ENCODE data around the gene PPP1R37.

Gene PPP1R37

GRCh38 chr19:45142016-45142725 lies 49.2 kb downstream of the PPP1R37 start:
- no peaks in the 10 kb centered on the region for H3K27me3 ChIP-seq (ENCODE audit: low read depth, low read length)
- peaks cover 4 to 63% of the 10 kb centered on the region in 2 donors for H3K36me3 ChIP-seq (ENCODE audit: control insufficient read depth in 1 of 2, insufficient read depth in 2 of 2, low read length in 2 of 2)
- H3K4me3 ChIP-seq (ENCODE audit: low read depth in 1 of 2, low read length in 2 of 2): no peak overlapping the region
- peaks cover 0 to 4% of the 10 kb centered on the region in 2 donors for H3K4me1 ChIP-seq (ENCODE audit: control insufficient read depth in 1 of 2, insufficient read depth in 2 of 2, low read length in 2 of 2)
- H3K9me3 ChIP-seq (ENCODE audit: control insufficient read depth in 1 of 2, low read length in 2 of 2): no peaks in the 10 kb centered on the region
- no peak overlapping the region for H3K27ac ChIP-seq (ENCODE audit: low read length)

DNA sequence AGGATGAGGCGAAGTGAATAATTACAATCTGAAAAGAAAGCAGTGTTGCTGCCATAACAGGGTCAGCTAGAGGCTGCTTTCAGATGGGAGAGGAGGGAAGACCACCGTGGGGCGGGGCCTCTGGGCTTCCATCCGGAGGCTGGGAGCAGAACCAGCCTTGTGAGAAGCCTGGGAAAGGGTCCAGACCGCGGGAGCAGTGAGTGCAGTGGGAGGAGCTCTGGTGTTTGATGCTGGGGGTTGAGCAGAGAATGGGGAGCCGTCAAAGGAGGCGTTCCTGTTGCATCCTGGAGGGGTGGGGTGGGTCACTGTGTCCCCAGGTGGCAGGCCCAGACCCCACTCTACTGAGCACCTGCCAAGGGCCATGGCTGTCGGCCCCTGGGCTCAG lies 49.7 kb downstream of the PPP1R37 start:
- Histone ChIP-seq H3K27ac (ENCODE audit: low read length) (no peak overlapping the region), H3K9me3 (ENCODE audit: control insufficient read depth in 1 of 2, low read length in 2 of 2) (no peaks in the 10 kb centered on the region), H3K36me3 (ENCODE audit: control insufficient read depth in 1 of 2, insufficient read depth in 2 of 2, low read length in 2 of 2) (peaks cover 4 to 65% of the 10 kb centered on the region in 2 donors), H3K4me1 (ENCODE audit: control insufficient read depth in 1 of 2, insufficient read depth in 2 of 2, low read length in 2 of 2) (no peaks in the 10 kb centered on the region), H3K27me3 (ENCODE audit: low read depth, low read length) (no peaks in the 10 kb centered on the region), H3K4me3 (ENCODE audit: low read depth in 1 of 2, low read length in 2 of 2) (no peak overlapping the region)

DNA sequence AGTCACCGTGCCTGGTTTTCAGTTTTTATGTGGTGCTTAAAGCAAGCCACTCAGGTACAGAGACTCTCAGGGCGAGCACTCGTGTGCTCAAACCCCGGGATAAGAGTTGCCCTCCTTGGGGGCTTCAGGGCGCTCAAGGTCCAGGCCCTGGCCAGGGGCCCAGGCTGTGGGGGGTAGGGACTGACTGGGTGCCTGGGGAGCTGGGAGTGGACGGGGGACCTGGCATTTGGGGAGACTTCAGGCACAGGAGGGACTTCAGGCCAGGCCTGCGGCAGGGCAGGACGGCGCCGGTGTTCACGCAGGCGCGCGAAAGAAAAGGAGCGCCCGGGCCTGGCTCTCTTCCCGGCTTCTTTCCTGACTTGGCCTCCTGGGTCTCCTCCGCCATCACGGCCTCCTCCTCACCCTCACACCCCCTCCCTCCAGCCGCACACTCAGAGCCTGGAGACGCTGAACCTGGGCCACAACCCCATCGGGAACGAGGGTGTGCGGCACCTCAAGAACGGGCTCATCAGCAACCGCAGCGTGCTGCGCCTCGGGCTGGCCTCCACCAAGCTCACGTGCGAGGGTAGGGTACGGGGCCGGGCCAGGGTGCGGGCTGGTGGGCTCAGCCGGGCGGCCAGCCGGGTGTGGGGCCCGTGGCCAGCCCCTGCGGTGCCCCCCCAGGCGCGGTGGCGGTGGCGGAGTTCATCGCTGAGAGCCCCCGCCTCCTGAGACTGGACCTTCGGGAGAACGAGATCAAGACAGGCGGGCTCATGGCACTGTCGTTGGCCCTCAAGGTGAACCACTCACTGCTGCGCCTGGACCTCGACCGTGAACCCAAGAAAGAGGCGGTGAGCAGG lies 51.7 kb downstream of the PPP1R37 start:
- peaks cover 4 to 65% of the 10 kb centered on the region in 2 donors for H3K36me3 ChIP-seq (ENCODE audit: control insufficient read depth in 1 of 2, insufficient read depth in 2 of 2, low read length in 2 of 2)

DNA sequence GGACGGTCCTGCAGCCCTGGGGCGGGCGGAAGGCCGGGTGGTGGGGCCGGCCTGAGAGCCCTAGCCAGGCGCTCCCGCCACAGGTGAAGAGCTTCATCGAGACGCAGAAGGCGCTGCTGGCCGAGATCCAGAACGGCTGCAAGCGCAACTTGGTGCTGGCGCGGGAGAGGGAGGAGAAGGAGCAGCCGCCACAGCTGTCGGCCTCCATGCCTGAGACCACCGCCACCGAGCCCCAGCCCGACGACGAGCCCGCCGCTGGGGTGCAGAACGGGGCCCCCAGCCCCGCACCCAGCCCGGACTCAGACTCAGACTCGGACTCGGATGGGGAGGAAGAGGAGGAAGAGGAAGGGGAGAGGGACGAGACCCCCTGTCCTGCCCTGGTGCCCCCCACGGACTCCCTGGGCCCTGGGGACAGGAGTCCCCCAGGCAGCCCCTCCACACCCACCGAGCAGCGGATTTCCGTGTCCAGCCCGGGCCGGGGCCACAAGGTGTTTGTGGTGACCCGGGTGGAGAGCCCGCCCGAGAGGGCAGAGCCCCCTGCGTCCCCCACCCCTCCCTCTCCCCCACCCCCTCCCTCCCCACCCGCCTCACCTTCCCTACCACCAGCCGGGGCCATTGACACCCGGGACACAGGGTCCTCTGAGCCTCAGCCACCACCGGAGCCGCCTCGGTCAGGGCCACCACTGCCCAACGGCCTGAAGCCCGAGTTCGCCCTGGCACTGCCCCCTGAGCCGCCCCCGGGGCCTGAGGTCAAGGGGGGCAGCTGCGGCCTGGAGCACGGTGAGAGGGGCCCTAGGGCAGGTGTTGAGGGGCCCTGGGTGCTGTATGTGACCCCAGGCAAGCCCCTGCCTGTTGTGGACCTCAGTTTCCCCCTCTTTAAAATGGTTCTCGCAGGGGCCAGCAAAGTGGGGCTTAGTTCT lies 52.6 kb downstream of the PPP1R37 start:
- H3K4me3 ChIP-seq (ENCODE audit: low read depth in 1 of 2, low read length in 2 of 2): no peak overlapping the region
- H3K27ac ChIP-seq (ENCODE audit: low read length): no peak overlapping the region
- no peaks in the 10 kb centered on the region for H3K4me1 ChIP-seq (ENCODE audit: control insufficient read depth in 1 of 2, insufficient read depth in 2 of 2, low read length in 2 of 2)
- peaks cover 4 to 63% of the 10 kb centered on the region in 2 donors for H3K36me3 ChIP-seq (ENCODE audit: control insufficient read depth in 1 of 2, insufficient read depth in 2 of 2, low read length in 2 of 2)
- no peaks in the 10 kb centered on the region for H3K9me3 ChIP-seq (ENCODE audit: control insufficient read depth in 1 of 2, low read length in 2 of 2)
- H3K27me3 ChIP-seq (ENCODE audit: low read depth, low read length): no peaks in the 10 kb centered on the region

More for the DNA sequence above, 51.7 kb downstream of the PPP1R37 start:
- no peaks in the 10 kb centered on the region for H3K27me3 ChIP-seq (ENCODE audit: low read depth, low read length)
- no peaks in the 10 kb centered on the region for H3K9me3 ChIP-seq (ENCODE audit: control insufficient read depth in 1 of 2, low read length in 2 of 2)
- H3K27ac ChIP-seq (ENCODE audit: low read length): no peak overlapping the region
- H3K4me3 ChIP-seq (ENCODE audit: low read depth in 1 of 2, low read length in 2 of 2): no peak overlapping the region
- H3K4me1 ChIP-seq (ENCODE audit: control insufficient read depth in 1 of 2, insufficient read depth in 2 of 2, low read length in 2 of 2): no peaks in the 10 kb centered on the region

GRCh38 chr19:45146251-45146650 lies 53.3 kb downstream of the PPP1R37 start:
- Histone ChIP-seq H3K4me1 (ENCODE audit: control insufficient read depth in 1 of 2, insufficient read depth in 2 of 2, low read length in 2 of 2) (no peaks in the 10 kb centered on the region), H3K27me3 (ENCODE audit: low read depth, low read length) (peaks cover 4% of the 10 kb centered on the region), H3K4me3 (ENCODE audit: low read depth in 1 of 2, low read length in 2 of 2) (no peak overlapping the region), H3K9me3 (ENCODE audit: control insufficient read depth in 1 of 2, low read length in 2 of 2) (no peaks in the 10 kb centered on the region), H3K36me3 (ENCODE audit: control insufficient read depth in 1 of 2, insufficient read depth in 2 of 2, low read length in 2 of 2) (peaks cover 4 to 56% of the 10 kb centered on the region in 2 donors), H3K27ac (ENCODE audit: low read length) (no peak overlapping the region)

DNA sequence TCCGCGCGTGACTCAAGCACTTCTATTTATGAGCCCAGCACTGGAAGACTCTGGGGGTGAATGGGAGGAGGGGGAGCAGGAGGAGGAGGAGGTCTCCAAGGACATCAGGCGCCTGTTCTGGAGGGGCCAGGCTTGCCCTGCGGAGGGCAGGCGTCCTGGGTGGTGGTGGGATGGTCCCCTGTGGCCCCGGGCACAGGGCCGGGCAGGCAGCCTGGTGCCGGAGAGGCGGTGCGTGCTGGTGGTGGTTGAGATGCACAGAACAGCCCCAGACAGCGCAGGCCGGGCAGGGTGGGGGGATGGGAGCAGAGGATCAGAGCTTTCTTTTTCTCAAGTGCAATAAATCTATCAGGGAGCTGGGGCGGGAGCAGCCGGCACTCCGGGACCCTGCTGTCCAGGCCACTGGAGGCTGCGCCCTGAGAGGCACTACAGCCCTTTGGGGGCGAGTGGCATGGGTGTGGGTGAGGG lies 53.8 kb downstream of the PPP1R37 start:
- Histone ChIP-seq H3K27me3 (ENCODE audit: low read depth, low read length) (peaks cover 9% of the 10 kb centered on the region), H3K9me3 (ENCODE audit: control insufficient read depth in 1 of 2, low read length in 2 of 2) (no peaks in the 10 kb centered on the region), H3K36me3 (ENCODE audit: control insufficient read depth in 1 of 2, insufficient read depth in 2 of 2, low read length in 2 of 2) (peaks cover 4 to 50% of the 10 kb centered on the region in 2 donors), H3K4me3 (ENCODE audit: low read depth in 1 of 2, low read length in 2 of 2) (no peak overlapping the region), H3K4me1 (ENCODE audit: control insufficient read depth in 1 of 2, insufficient read depth in 2 of 2, low read length in 2 of 2) (peaks cover 0 to 3% of the 10 kb centered on the region in 2 donors), H3K27ac (ENCODE audit: low read length) (no peak overlapping the region)

GRCh38 chr19:45147835-45148676 lies 55.1 kb downstream of the PPP1R37 start:
- peaks cover 18% of the 10 kb centered on the region for H3K27me3 ChIP-seq (ENCODE audit: low read depth, low read length)
- peaks cover 0 to 16% of the 10 kb centered on the region in 2 donors for H3K4me1 ChIP-seq (ENCODE audit: control insufficient read depth in 1 of 2, insufficient read depth in 2 of 2, low read length in 2 of 2)
- H3K27ac ChIP-seq (ENCODE audit: low read length): no peak overlapping the region
- no peaks in the 10 kb centered on the region for H3K9me3 ChIP-seq (ENCODE audit: control insufficient read depth in 1 of 2, low read length in 2 of 2)
- H3K4me3 ChIP-seq (ENCODE audit: low read depth in 1 of 2, low read length in 2 of 2): no peak overlapping the region
- peaks cover 0 to 37% of the 10 kb centered on the region in 2 donors for H3K36me3 ChIP-seq (ENCODE audit: control insufficient read depth in 1 of 2, insufficient read depth in 2 of 2, low read length in 2 of 2)

DNA sequence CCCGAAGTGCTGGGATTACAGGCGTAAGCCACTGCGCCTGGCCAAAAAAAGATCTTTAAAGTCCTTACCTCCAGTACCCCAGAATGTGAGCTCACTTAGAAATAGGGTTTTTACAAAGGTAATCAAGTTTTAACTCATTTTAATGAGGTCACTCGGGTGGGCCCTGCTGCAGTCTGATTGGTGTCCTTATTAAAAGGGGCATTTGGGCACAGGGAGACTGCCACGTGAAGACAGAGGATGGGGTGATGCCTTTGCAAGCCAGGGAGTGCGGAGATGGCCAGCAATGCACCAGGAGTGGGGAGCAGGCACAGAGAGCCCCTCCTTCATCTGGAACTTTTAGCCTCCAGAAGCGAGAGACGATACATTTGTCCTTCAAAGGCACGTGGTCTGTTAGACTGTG lies 56.1 kb downstream of the PPP1R37 start:
- Histone ChIP-seq H3K27me3 (ENCODE audit: low read depth, low read length) (peaks cover 19% of the 10 kb centered on the region), H3K4me3 (ENCODE audit: low read depth in 1 of 2, low read length in 2 of 2) (no peak overlapping the region), H3K4me1 (ENCODE audit: control insufficient read depth in 1 of 2, insufficient read depth in 2 of 2, low read length in 2 of 2) (peaks cover 0 to 25% of the 10 kb centered on the region in 2 donors), H3K27ac (ENCODE audit: low read length) (no peak overlapping the region), H3K36me3 (ENCODE audit: control insufficient read depth in 1 of 2, insufficient read depth in 2 of 2, low read length in 2 of 2) (peaks cover 0 to 31% of the 10 kb centered on the region in 2 donors), H3K9me3 (ENCODE audit: control insufficient read depth in 1 of 2, low read length in 2 of 2) (no peaks in the 10 kb centered on the region)

DNA sequence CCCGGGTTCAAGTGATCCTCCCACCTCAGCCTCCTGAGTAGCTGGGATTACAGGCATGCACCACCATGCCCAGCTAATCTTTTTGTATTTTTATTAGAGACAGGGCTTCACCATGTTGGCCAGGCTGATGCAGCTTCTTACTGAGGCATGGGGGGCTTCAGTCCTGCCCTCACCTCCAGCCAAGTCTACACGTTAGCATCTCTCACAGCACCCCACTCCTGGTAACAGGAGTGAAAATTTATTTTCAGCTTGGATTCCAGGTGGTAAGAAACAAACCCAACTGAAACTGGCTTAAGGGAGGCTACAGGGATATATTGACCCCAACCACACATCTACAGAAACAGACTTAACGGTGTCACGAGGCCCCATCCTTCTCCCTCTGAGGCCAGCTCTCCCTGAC lies 57.2 kb downstream of the PPP1R37 start:
- Histone ChIP-seq H3K27ac (ENCODE audit: low read length) (no peak overlapping the region), H3K9me3 (ENCODE audit: control insufficient read depth in 1 of 2, low read length in 2 of 2) (no peaks in the 10 kb centered on the region), H3K4me3 (ENCODE audit: low read depth in 1 of 2, low read length in 2 of 2) (no peak overlapping the region), H3K4me1 (ENCODE audit: control insufficient read depth in 1 of 2, insufficient read depth in 2 of 2, low read length in 2 of 2) (peaks cover 0 to 25% of the 10 kb centered on the region in 2 donors), H3K27me3 (ENCODE audit: low read depth, low read length) (peaks cover 19% of the 10 kb centered on the region), H3K36me3 (ENCODE audit: control insufficient read depth in 1 of 2, insufficient read depth in 2 of 2, low read length in 2 of 2) (peaks cover 0 to 21% of the 10 kb centered on the region in 2 donors)

DNA sequence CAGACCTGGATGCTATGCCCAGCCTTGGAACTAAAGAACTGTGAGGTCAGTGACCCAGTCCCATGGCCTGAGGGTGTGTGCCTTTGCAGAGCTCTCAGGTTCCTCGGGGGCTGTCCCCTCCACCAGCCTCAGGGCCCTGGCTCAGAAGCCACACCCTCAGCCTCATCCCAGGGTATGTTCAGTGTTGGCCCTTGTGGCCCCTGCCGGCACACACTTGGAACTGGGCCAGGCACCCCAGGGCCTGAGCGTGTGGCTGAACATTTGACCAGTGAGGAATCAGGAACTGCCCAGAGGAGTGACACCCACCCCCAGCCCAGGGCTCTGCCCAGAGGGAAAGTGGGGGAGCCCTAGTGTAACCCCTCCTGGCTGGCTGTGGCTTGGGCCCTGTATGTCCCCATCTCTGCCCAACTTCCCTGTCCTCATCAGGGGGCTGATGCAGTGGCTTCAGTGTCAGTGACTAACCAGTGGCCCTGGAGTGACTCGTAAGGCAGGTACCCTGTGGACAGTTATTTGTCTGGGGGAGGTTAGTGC lies 57.8 kb downstream of the PPP1R37 start:
- Histone ChIP-seq H3K36me3 (ENCODE audit: control insufficient read depth in 1 of 2, insufficient read depth in 2 of 2, low read length in 2 of 2) (peaks cover 0 to 16% of the 10 kb centered on the region in 2 donors), H3K27me3 (ENCODE audit: low read depth, low read length) (peaks cover 19% of the 10 kb centered on the region), H3K9me3 (ENCODE audit: control insufficient read depth in 1 of 2, low read length in 2 of 2) (no peaks in the 10 kb centered on the region), H3K4me1 (ENCODE audit: control insufficient read depth in 1 of 2, insufficient read depth in 2 of 2, low read length in 2 of 2) (peaks cover 0 to 25% of the 10 kb centered on the region in 2 donors), H3K4me3 (ENCODE audit: low read depth in 1 of 2, low read length in 2 of 2) (no peak overlapping the region), H3K27ac (ENCODE audit: low read length) (no peak overlapping the region)
